Astrocyte of the spinal cord (primary cell): ENCODE measurements around the gene SPATA3.

Experiments used
- DNase-seq: peaks from one replicate; pipeline ENCODE4 v3.0.0; 2011; ENCODE audit warnings: low read depth, low spot score
- H3K4me3 ChIP-seq: 2 replicates; pipeline ENCODE4 v1.5.1; 2011; ENCODE audit warnings: low read depth, mild to moderate bottlenecking, low read length, moderate library complexity
- CTCF ChIP-seq: IDR thresholded peaks from 2 replicates; pipeline ENCODE4 v1.5.1; 2012; ENCODE audit warnings: low read depth, mild to moderate bottlenecking, low read length, inconsistent platforms
- in situ Hi-C: cut with HindIII; loops from 2 replicates; pipeline ENCODE4 v1.10.0; 2017; ENCODE audit warnings: low sequenced_read_pairs

The SPATA3 gene

GRCh38 chr2:231010201-231010730 is 14.3 kb downstream of the SPATA3 start:
- DNase-seq: no peak
- in situ Hi-C loops: no loop called here

GRCh38 chr2:231011526-231011925 is 15.6 kb downstream of the SPATA3 start:
- DNase-seq: no peak
- no peak overlapping the region for H3K4me3 ChIP-seq
- no peak for TF ChIP-seq CTCF
- in situ Hi-C loops: no loop called here

More at GRCh38 chr2:231010201-231010730, 14.3 kb downstream of the SPATA3 start:
- TF ChIP-seq CTCF: no peak
- H3K4me3 ChIP-seq: no peak overlapping the region

GRCh38 chr2:231012463-231012862 is 16.5 kb downstream of the SPATA3 start:
- no peak for TF ChIP-seq CTCF
- no peak overlapping the region for H3K4me3 ChIP-seq
- no peak for DNase-seq
- in situ Hi-C loops: no loop called here

- in situ Hi-C loops: no loop called here
- no peak for DNase-seq
- H3K4me3 ChIP-seq: no peak overlapping the region
- no peak for TF ChIP-seq CTCF
Observed at GRCh38 chr2:231013820-231014219, 17.9 kb downstream of the SPATA3 start.

- in situ Hi-C loops: no loop called here
- no peak for TF ChIP-seq CTCF
- DNase-seq: no peak
- no peak overlapping the region for H3K4me3 ChIP-seq
Observed at GRCh38 chr2:231015478-231015877, 19.6 kb downstream of the SPATA3 start.

- no peak for DNase-seq
- H3K4me3 ChIP-seq: no peak overlapping the region
- no peak for TF ChIP-seq CTCF
- in situ Hi-C loops: no loop called here
Observed at GRCh38 chr2:231015926-231016325, 20.0 kb downstream of the SPATA3 start.
